Thoracic aorta (tissue), 2 donors: Measurements from ENCODE around the gene NPTX2. TPM values are rescaled to one million over a fixed set of nuclear protein-coding genes. Genes with fewer than 3 reads are reported as not detected.

ENCODE experiments used
- ATAC-seq: fragments of 150-250 bp; one replicate; pipeline ENCODE4 v1.8.0; 2017; ENCODE audit warnings: low read depth; ENCODE audit not compliant: insufficient number of reproducible peaks, low FRiP score
- DNase-seq: peaks from one replicate; pipeline ENCODE4 v3.0.0-alpha.2; 2020; ENCODE audit warnings: low spot score
- H3K27ac ChIP-seq, 2 donors: fragments of 200-600 bp; sonication (generic); 1 replicate in 1 of 2; 2 replicates in 1 of 2; pipeline ENCODE4 v1.5.1; 2016; ENCODE audit warnings: mild to moderate bottlenecking in 2 of 2, moderate library complexity in 2 of 2
- H3K27me3 ChIP-seq: fragments of 200-600 bp; sonication (generic); replicated peaks from 2 replicates; pipeline ENCODE4 v1.6.0; 2016; ENCODE audit warnings: mild to moderate bottlenecking; ENCODE audit not compliant: insufficient read depth
- H3K36me3 ChIP-seq: fragments of 200-600 bp; sonication (generic); one replicate; pipeline ENCODE4 v1.5.1; 2016
- H3K4me1 ChIP-seq, 2 donors: fragments of 200-600 bp; sonication (generic); 1 replicate in 1 of 2; 2 replicates in 1 of 2; pipeline versions ENCODE4 v1.5.1 to v1.6.0; 2016; ENCODE audit warnings: low read depth in 2 of 2, mild to moderate bottlenecking in 1 of 2; ENCODE audit not compliant: control insufficient read depth in 1 of 2
- H3K4me3 ChIP-seq: fragments of 200-600 bp; sonication (generic); 2 replicates; pipeline ENCODE4 v1.5.1; 2016; ENCODE audit warnings: mild to moderate bottlenecking
- H3K9me3 ChIP-seq: fragments of 200-600 bp; sonication (generic); 2 replicates; pipeline ENCODE4 v1.5.1; 2016
- CTCF ChIP-seq: fragments of 200-600 bp; sonication (generic); IDR thresholded peaks from one replicate; pipeline ENCODE4 v1.5.1; 2019; ENCODE audit warnings: antibody characterized with exemption
- total RNA-seq, 2 donors: library from RNA; depleted of rRNA; stranded (reverse); fragments of >200 nt; gene quantifications; one replicate each; pipeline versions ENCODE4 v1.1.0 to v1.2.3, GENCODE V29; 2016

NPTX2 gene
- 10 to 100 TPM; 55.7 to 99.9 TPM for total RNA-seq

GRCh38 chr7:98617051-98617959, at the start of gene NPTX2:
NPTX2 (plus strand) TSS chr7:98617285; CDS start chr7:98617462, 177 bp downstream.
- ATAC-seq (peak; percentile 97), DNase-seq (no peak)
- no peaks in the 10 kb centered on the region for H3K27me3 ChIP-seq
- peak; percentile 28 for TF ChIP-seq CTCF
- peak within 1 kb of the TSS; percentile 28 to 51 for H3K27ac ChIP-seq
- peak within 1 kb of the TSS; percentile 79 for H3K4me3 ChIP-seq
- peaks cover 0 to 24% of the 10 kb centered on the region in 2 donors for H3K4me1 ChIP-seq
- no peaks in the 10 kb centered on the region for H3K9me3 ChIP-seq
- H3K36me3 ChIP-seq: no peaks in the 10 kb centered on the region

- H3K4me3 ChIP-seq: no peak overlapping the region
- no peaks in the 10 kb centered on the region for H3K27me3 ChIP-seq
- no peaks in the 10 kb centered on the region for H3K4me1 ChIP-seq
- no peak for ATAC-seq
- TF ChIP-seq CTCF: no peak
- DNase-seq: no peak
- H3K9me3 ChIP-seq: no peaks in the 10 kb centered on the region
- no peaks in the 10 kb centered on the region for H3K36me3 ChIP-seq
- no peak overlapping the region for H3K27ac ChIP-seq
Measured at GRCh38 chr7:98567991-98568390, 49.1 kb upstream of the NPTX2 start.

GRCh38 chr7:98568891-98569290, 48.2 kb upstream of the NPTX2 start:
- no peak for DNase-seq
- ATAC-seq: no peak
- Histone ChIP-seq H3K36me3 (no peaks in the 10 kb centered on the region), H3K4me1 (no peaks in the 10 kb centered on the region), H3K27me3 (no peaks in the 10 kb centered on the region), H3K9me3 (no peaks in the 10 kb centered on the region), H3K27ac (no peak overlapping the region), H3K4me3 (no peak overlapping the region)
- no peak for TF ChIP-seq CTCF

GRCh38 chr7:98569691-98570337, 47.3 kb upstream of the NPTX2 start:
- no peak overlapping the region for H3K4me3 ChIP-seq
- no peak for DNase-seq
- no peaks in the 10 kb centered on the region for H3K27me3 ChIP-seq
- no peak for TF ChIP-seq CTCF
- H3K4me1 ChIP-seq: no peaks in the 10 kb centered on the region
- ATAC-seq: no peak
- no peaks in the 10 kb centered on the region for H3K9me3 ChIP-seq
- H3K36me3 ChIP-seq: no peaks in the 10 kb centered on the region
- H3K27ac ChIP-seq: no peak overlapping the region

GRCh38 chr7:98571006-98571405, 46.1 kb upstream of the NPTX2 start:
- ATAC-seq (no peak), DNase-seq (no peak)
- no peaks in the 10 kb centered on the region for H3K36me3 ChIP-seq
- H3K4me1 ChIP-seq: no peaks in the 10 kb centered on the region
- no peak overlapping the region for H3K4me3 ChIP-seq
- no peaks in the 10 kb centered on the region for H3K27me3 ChIP-seq
- no peak for TF ChIP-seq CTCF
- peaks cover 2% of the 10 kb centered on the region for H3K9me3 ChIP-seq
- H3K27ac ChIP-seq: no peak overlapping the region
